WTC11 (cell line): ENCODE results near the gene KIN. TPM values are rescaled to one million over a fixed set of nuclear protein-coding genes. Genes with fewer than 3 reads are reported as not detected.
A peak's percentile ranks its signal among the peaks of the same experiment; 100 is the strongest.

Experiments used
- ATAC-seq: fragments of 200-7000 bp; cut with Tn5 transposase; 2 replicates; pipeline ENCODE4 v1.10.0; 2021; ENCODE audit warnings: mild to moderate bottlenecking, moderate library complexity
- Bru-seq: library from RNA; stranded (reverse); fragments of 400-500 nt; gene quantifications from one replicate; lab custom pipeline; 2021; lab: Mats Ljungman, UMichigan
- CTCF ChIA-PET: fragments of 300-600 bp; sonication (Branson Sonifier 250); formaldehyde crosslinking; loops from one replicate; lab custom pipeline; 2021; ENCODE audit warnings: antibody characterized with exemption; lab: Charles Lee
- POLR2A ChIA-PET: fragments of 350-600 bp; sonication (Branson Sonifier 250); formaldehyde crosslinking; loops from one replicate; lab custom pipeline; 2021; ENCODE audit warnings: antibody characterized with exemption; lab: Charles Lee
- DNase-seq: peaks from one replicate; pipeline ENCODE4 v3.0.0; 2021; ENCODE audit warnings: low spot score
- H3K27ac Mint-ChIP-seq: 2 replicates; pipeline ENCODE4 v1.8.0; 2021; ENCODE audit warnings: mixed read lengths
- H3K27me3 Mint-ChIP-seq: 2 replicates; pipeline ENCODE4 v1.8.0; 2021; ENCODE audit warnings: low read depth, mild to moderate bottlenecking, moderate library complexity, mixed read lengths
- H3K36me3 Mint-ChIP-seq: 2 replicates; pipeline ENCODE4 v1.8.0; 2021; ENCODE audit warnings: mixed read lengths
- H3K4me1 Mint-ChIP-seq: 2 replicates; pipeline ENCODE4 v1.8.0; 2022; ENCODE audit warnings: mixed read lengths
- H3K4me3 Mint-ChIP-seq: 2 replicates; pipeline ENCODE4 v1.8.0; 2021; ENCODE audit warnings: mild to moderate bottlenecking, moderate library complexity, mixed read lengths
- H3K9me3 Mint-ChIP-seq: 2 replicates; pipeline ENCODE4 v1.8.0; 2021; ENCODE audit warnings: mixed read lengths
- CBFB ChIP-seq: sonication (generic); formaldehyde crosslinking; IDR thresholded peaks from 2 replicates; pipeline ENCODE4 v1.8.1; 2022; ENCODE audit warnings: mild to moderate bottlenecking, low read depth, missing genetic modification reagents
- CREB1 ChIP-seq: sonication (generic); formaldehyde crosslinking; IDR thresholded peaks from 2 replicates; pipeline ENCODE4 v1.8.0; 2023; ENCODE audit warnings: mild to moderate bottlenecking, missing genetic modification reagents
- FOXP1 ChIP-seq: sonication (generic); formaldehyde crosslinking; IDR thresholded peaks from 2 replicates; pipeline ENCODE4 v1.8.0; 2022; ENCODE audit warnings: missing genetic modification reagents, mild to moderate bottlenecking, moderate library complexity, borderline replicate concordance
- IRF1 ChIP-seq: sonication (generic); formaldehyde crosslinking; IDR thresholded peaks from 2 replicates; pipeline ENCODE4 v1.8.0; 2023; ENCODE audit warnings: missing genetic modification reagents
- MLX ChIP-seq: sonication (generic); formaldehyde crosslinking; IDR thresholded peaks from 2 replicates; pipeline ENCODE4 v1.8.1; 2023; ENCODE audit warnings: mild to moderate bottlenecking, missing genetic modification reagents, moderate library complexity
- MXD4 ChIP-seq: fragments of 250-450 bp; sonication (Bioruptor Pico); IDR thresholded peaks from 2 replicates; pipeline ENCODE4 v1.8.0; 2021; ENCODE audit warnings: mild to moderate bottlenecking, moderate library complexity, borderline replicate concordance
- MYBL2 ChIP-seq: sonication (generic); formaldehyde crosslinking; IDR thresholded peaks from 2 replicates; pipeline ENCODE4 v1.8.1; 2023; ENCODE audit warnings: mild to moderate bottlenecking, moderate library complexity, missing genetic modification reagents
- NFE2L1 ChIP-seq: sonication (generic); formaldehyde crosslinking; IDR thresholded peaks from 2 replicates; pipeline ENCODE4 v1.8.1; 2023; ENCODE audit warnings: missing genetic modification reagents
- NFYB ChIP-seq: sonication (generic); formaldehyde crosslinking; conservative IDR thresholded peaks from 2 replicates; pipeline ENCODE4 v1.8.0; 2022; ENCODE audit warnings: low read depth, missing genetic modification reagents
- NR1H2 ChIP-seq: sonication (generic); formaldehyde crosslinking; IDR thresholded peaks from 2 replicates; pipeline ENCODE4 v1.9.0; 2021; ENCODE audit warnings: mild to moderate bottlenecking, moderate library complexity, missing genetic modification reagents
- OVOL2 ChIP-seq: fragments of 250-450 bp; sonication (Bioruptor Pico); IDR thresholded peaks from 2 replicates; pipeline ENCODE4 v1.9.0; 2021; ENCODE audit warnings: mild to moderate bottlenecking, borderline replicate concordance
- SMAD3 ChIP-seq: sonication (generic); formaldehyde crosslinking; IDR thresholded peaks from 2 replicates; pipeline ENCODE4 v1.8.0; 2022; ENCODE audit warnings: missing genetic modification reagents, mild to moderate bottlenecking, borderline replicate concordance
- TCF7 ChIP-seq: sonication (generic); formaldehyde crosslinking; IDR thresholded peaks from 2 replicates; pipeline ENCODE4 v1.8.0; 2022; ENCODE audit warnings: mild to moderate bottlenecking, low read depth, missing genetic modification reagents, moderate library complexity
- ZNF232 ChIP-seq: sonication (generic); formaldehyde crosslinking; IDR thresholded peaks from 2 replicates; pipeline ENCODE4 v1.8.0; 2022; ENCODE audit warnings: mild to moderate bottlenecking, missing genetic modification reagents
- ZNF512 ChIP-seq: sonication (generic); formaldehyde crosslinking; IDR thresholded peaks from 2 replicates; pipeline ENCODE4 v1.8.1; 2022; ENCODE audit warnings: missing genetic modification reagents, borderline replicate concordance
- ZNF532 ChIP-seq: fragments of 250-450 bp; sonication (Bioruptor Pico); IDR thresholded peaks from 2 replicates; pipeline ENCODE4 v1.9.0; 2021; ENCODE audit warnings: mild to moderate bottlenecking, borderline replicate concordance
- long read RNA-seq, 3 experiments: library from RNA in 1 of 3; library from capped mRNA in 1 of 3; library from polyadenylated mRNA in 1 of 3; unstranded in 2 of 3; stranded (forward) in 1 of 3; transcript quantifications; one replicate each; pipeline ENCODE4 v2.0.0, GENCODE V29; 2021
- total RNA-seq: library from RNA; stranded (reverse); gene quantifications from 3 replicates; pipeline ENCODE4 v1.2.3, GENCODE V29; 2021
- TF ChIP-seq, protein P1 (sequence below): fragments of 200-600 bp; IDR thresholded peaks from 2 replicates; pipeline ENCODE4 v1.8.0; 2022; ENCODE audit warnings: antibody characterized with exemption
- TF ChIP-seq, protein P2 (sequence below): sonication (generic); formaldehyde crosslinking; IDR thresholded peaks from 2 replicates; pipeline ENCODE4 v1.8.0; 2023; ENCODE audit warnings: missing genetic modification reagents, mild to moderate bottlenecking, borderline replicate concordance

The KIN gene, protein sequence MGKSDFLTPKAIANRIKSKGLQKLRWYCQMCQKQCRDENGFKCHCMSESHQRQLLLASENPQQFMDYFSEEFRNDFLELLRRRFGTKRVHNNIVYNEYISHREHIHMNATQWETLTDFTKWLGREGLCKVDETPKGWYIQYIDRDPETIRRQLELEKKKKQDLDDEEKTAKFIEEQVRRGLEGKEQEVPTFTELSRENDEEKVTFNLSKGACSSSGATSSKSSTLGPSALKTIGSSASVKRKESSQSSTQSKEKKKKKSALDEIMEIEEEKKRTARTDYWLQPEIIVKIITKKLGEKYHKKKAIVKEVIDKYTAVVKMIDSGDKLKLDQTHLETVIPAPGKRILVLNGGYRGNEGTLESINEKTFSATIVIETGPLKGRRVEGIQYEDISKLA
- 13.1 to 17.9 TPM (median 13.5 TPM) in 3 replicates for total RNA-seq
- percentile 86 among the genes with signal in this experiment for Bru-seq, nascent RNA
- long read RNA-seq, experiment 1, full-length matches to known transcripts, result 58 of 68 reads
- long read RNA-seq, experiment 1, partial matches to known transcripts, result 0 of 68 reads
- long read RNA-seq, experiment 1, other reads (novel, unspliced or antisense), result 10 of 68 reads
- long read RNA-seq, experiment 2, full-length matches to known transcripts, result 16 of 23 reads
- long read RNA-seq, experiment 2, partial matches to known transcripts, result 7 of 23 reads
- long read RNA-seq, experiment 2, other reads (novel, unspliced or antisense), result 0 of 23 reads
- long read RNA-seq, experiment 3, full-length matches to known transcripts, result 51 of 60 reads
- long read RNA-seq, experiment 3, partial matches to known transcripts, result 5 of 60 reads
- long read RNA-seq, experiment 3, other reads (novel, unspliced or antisense), result 4 of 60 reads

DNA sequence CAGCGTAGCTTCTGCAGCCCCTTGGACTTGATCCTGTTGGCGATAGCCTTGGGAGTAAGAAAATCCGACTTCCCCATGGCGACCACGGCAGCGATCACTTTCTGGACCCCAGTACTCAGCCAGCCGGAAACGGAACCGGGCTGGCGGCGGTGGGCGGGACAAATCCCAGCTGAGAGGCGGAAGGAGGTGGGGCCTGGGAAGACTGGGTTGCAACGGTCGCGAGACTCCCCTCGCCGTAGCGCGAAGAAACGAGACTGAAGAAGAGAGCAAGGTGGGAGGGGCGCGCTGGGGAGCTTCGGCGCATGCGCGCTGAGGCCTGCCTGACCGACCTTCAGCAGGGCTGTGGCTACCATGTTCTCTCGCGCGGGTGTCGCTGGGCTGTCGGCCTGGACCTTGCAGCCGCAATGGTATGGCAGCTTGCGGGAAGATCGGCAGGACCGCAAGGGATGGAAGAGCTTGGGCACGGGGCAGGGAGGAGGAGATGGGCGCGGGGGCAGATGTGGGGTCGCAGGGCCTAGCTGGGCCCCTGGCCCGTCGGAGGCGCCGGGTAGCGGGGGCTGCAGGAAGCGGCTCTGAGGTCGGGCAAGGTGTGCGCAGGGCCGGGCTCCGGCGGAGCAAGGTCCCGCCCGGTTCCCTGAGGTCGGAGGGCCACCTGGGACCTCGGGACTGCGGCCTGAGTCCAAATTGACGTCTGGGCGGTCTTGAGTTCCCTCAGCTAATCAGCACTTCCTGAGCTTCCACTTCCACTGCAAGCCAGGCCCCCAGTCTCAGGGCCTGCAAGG, at the start of gene KIN, which contains the start of gene ATP5F1C:
KIN (minus strand) TSS at position 137 of the 782 bp plus-strand sequence; CDS start at position 77, 60 bp downstream.
ATP5F1C (plus strand) TSS at position 321 of the 782 bp plus-strand sequence; CDS start at position 352, 31 bp downstream.
- peak within 1 kb of the TSS; percentile 77 for H3K27ac Mint-ChIP-seq
- peak; percentile 98 for DNase-seq
- no peaks in the 10 kb centered on the region for H3K9me3 Mint-ChIP-seq
- POLR2A ChIA-PET, result interaction anchor here (0.5 to 1.7 kb wide), 6 partner anchors 10 to 232 kb away, joined by 3 to 15 read pairs (median 3); partner anchors contain the start of gene TAF3
- ATAC-seq, result peak; percentile 97
- no peaks in the 10 kb centered on the region for H3K27me3 Mint-ChIP-seq
- peaks cover 7% of the 10 kb centered on the region for H3K36me3 Mint-ChIP-seq
- H3K4me1 Mint-ChIP-seq, result peaks cover 22% of the 10 kb centered on the region
- H3K4me3 Mint-ChIP-seq, result no peak within 1 kb of the TSS
- CTCF ChIA-PET, result interaction anchor here (0.5 to 1.5 kb wide), 5 partner anchors 30 to 262 kb away, joined by 3 to 9 read pairs (median 4); partner anchors contain the start of gene TAF3
- TF ChIP-seq SMAD3 (CRISPR knock-in tag), result peak; percentile 61; the same call in 1 of the 2 replicates
- TF ChIP-seq NR1H2 (CRISPR knock-in tag), result no peak
- TF ChIP-seq ZNF532 (CRISPR knock-in tag), result no peak
- TF ChIP-seq MYBL2 (CRISPR knock-in tag), result peak; percentile 64; the same call in 1 of the 2 replicates
- TF ChIP-seq ZNF232, result peak; percentile 77; the same call in 1 of the 2 replicates
- no peak for TF ChIP-seq OVOL2 (CRISPR knock-in tag)
- TF ChIP-seq TCF7 (CRISPR knock-in tag), result peak; percentile 77; the same call in 1 of the 2 replicates
- 0 out of 2 replicates have a peak, but pooled peaks have one; percentile 44 for TF ChIP-seq ZNF512 (CRISPR knock-in tag)
- TF ChIP-seq NFE2L1, result peak; percentile 81; the same call in 1 of the 2 replicates
- peak; percentile 51; the same call in 1 of the 2 replicates for TF ChIP-seq CBFB (CRISPR knock-in tag)
- TF ChIP-seq NFYB (CRISPR knock-in tag), result no peak
- TF ChIP-seq, protein P1, sequence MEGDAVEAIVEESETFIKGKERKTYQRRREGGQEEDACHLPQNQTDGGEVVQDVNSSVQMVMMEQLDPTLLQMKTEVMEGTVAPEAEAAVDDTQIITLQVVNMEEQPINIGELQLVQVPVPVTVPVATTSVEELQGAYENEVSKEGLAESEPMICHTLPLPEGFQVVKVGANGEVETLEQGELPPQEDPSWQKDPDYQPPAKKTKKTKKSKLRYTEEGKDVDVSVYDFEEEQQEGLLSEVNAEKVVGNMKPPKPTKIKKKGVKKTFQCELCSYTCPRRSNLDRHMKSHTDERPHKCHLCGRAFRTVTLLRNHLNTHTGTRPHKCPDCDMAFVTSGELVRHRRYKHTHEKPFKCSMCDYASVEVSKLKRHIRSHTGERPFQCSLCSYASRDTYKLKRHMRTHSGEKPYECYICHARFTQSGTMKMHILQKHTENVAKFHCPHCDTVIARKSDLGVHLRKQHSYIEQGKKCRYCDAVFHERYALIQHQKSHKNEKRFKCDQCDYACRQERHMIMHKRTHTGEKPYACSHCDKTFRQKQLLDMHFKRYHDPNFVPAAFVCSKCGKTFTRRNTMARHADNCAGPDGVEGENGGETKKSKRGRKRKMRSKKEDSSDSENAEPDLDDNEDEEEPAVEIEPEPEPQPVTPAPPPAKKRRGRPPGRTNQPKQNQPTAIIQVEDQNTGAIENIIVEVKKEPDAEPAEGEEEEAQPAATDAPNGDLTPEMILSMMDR, result no peak
- no peak for TF ChIP-seq MXD4 (CRISPR knock-in tag)
- TF ChIP-seq MLX, result no peak
- TF ChIP-seq IRF1, result 0 out of 2 replicates have a peak, but pooled peaks have one; percentile 11
- no peak for TF ChIP-seq CREB1 (CRISPR knock-in tag)
- peak; percentile 89 for TF ChIP-seq FOXP1 (CRISPR knock-in tag)
- TF ChIP-seq, protein P2, sequence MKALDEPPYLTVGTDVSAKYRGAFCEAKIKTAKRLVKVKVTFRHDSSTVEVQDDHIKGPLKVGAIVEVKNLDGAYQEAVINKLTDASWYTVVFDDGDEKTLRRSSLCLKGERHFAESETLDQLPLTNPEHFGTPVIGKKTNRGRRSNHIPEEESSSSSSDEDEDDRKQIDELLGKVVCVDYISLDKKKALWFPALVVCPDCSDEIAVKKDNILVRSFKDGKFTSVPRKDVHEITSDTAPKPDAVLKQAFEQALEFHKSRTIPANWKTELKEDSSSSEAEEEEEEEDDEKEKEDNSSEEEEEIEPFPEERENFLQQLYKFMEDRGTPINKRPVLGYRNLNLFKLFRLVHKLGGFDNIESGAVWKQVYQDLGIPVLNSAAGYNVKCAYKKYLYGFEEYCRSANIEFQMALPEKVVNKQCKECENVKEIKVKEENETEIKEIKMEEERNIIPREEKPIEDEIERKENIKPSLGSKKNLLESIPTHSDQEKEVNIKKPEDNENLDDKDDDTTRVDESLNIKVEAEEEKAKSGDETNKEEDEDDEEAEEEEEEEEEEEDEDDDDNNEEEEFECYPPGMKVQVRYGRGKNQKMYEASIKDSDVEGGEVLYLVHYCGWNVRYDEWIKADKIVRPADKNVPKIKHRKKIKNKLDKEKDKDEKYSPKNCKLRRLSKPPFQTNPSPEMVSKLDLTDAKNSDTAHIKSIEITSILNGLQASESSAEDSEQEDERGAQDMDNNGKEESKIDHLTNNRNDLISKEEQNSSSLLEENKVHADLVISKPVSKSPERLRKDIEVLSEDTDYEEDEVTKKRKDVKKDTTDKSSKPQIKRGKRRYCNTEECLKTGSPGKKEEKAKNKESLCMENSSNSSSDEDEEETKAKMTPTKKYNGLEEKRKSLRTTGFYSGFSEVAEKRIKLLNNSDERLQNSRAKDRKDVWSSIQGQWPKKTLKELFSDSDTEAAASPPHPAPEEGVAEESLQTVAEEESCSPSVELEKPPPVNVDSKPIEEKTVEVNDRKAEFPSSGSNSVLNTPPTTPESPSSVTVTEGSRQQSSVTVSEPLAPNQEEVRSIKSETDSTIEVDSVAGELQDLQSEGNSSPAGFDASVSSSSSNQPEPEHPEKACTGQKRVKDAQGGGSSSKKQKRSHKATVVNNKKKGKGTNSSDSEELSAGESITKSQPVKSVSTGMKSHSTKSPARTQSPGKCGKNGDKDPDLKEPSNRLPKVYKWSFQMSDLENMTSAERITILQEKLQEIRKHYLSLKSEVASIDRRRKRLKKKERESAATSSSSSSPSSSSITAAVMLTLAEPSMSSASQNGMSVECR (CRISPR knock-in tag), result peak; percentile 89; the same call in 1 of the 2 replicates
